NOMO-1 treated with DMSO at 0.1 percent for 48 hours (cell line): ENCODE data around the gene AGTPBP1.
"Not testable (repeated sequence)": the region's sequence is repeated elsewhere in the genome, so short reads cannot be mapped to it uniquely, and the experiment has no call there.

ENCODE experiments used
- DNase-seq: peaks from one replicate; lab custom pipeline; 2025; ENCODE audit not compliant: unreplicated experiment; lab: John Stamatoyannopoulos, UW

AGTPBP1 gene

GRCh38 chr9:85717818-85718217, 23.9 kb downstream of the AGTPBP1 start:
- DNase-seq, result not testable (repeated sequence)

GRCh38 chr9:85717220-85717619, 24.5 kb downstream of the AGTPBP1 start:
- no peak for DNase-seq

- DNase-seq, result peak; percentile 22
These were observed 25.5 kb downstream of the AGTPBP1 start for GRCh38 chr9:85716031-85716877.

- peak; percentile 83 for DNase-seq
These were observed 26.2 kb downstream of the AGTPBP1 start for GRCh38 chr9:85715587-85715986.

GRCh38 chr9:85713897-85714296, 27.9 kb downstream of the AGTPBP1 start:
- no peak for DNase-seq

GRCh38 chr9:85704744-85705143, 37.0 kb downstream of the AGTPBP1 start:
- DNase-seq, result no peak

GRCh38 chr9:85703398-85703797, 38.4 kb downstream of the AGTPBP1 start:
- DNase-seq, result no peak

- DNase-seq, result peak; percentile 24
These were observed 38.9 kb downstream of the AGTPBP1 start for GRCh38 chr9:85702726-85703289.

- DNase-seq, result no peak
These were observed 39.6 kb downstream of the AGTPBP1 start for GRCh38 chr9:85702191-85702590.

- no peak for DNase-seq
These were observed 41.4 kb downstream of the AGTPBP1 start for GRCh38 chr9:85700330-85700729.

GRCh38 chr9:85688361-85688760, 53.4 kb downstream of the AGTPBP1 start:
- DNase-seq, result no peak

- DNase-seq, result no peak
These were observed 56.7 kb downstream of the AGTPBP1 start for GRCh38 chr9:85685081-85685480.

GRCh38 chr9:85676790-85677189, 65.0 kb downstream of the AGTPBP1 start:
- DNase-seq, result no peak

- no peak for DNase-seq
These were observed 74.4 kb downstream of the AGTPBP1 start for GRCh38 chr9:85667374-85667773.

GRCh38 chr9:85666086-85666485, 75.7 kb downstream of the AGTPBP1 start:
- DNase-seq, result no peak

- peak; percentile 71 for DNase-seq
These were observed 79.2 kb downstream of the AGTPBP1 start for GRCh38 chr9:85662573-85662972.

GRCh38 chr9:85658716-85659115, 83.0 kb downstream of the AGTPBP1 start:
- no peak for DNase-seq

GRCh38 chr9:85653153-85653552, 88.6 kb downstream of the AGTPBP1 start:
- DNase-seq, result no peak

- peak; percentile 27 for DNase-seq
These were observed 94.2 kb downstream of the AGTPBP1 start for GRCh38 chr9:85647571-85647970.

GRCh38 chr9:85645909-85646627, 95.7 kb downstream of the AGTPBP1 start:
- no peak for DNase-seq

- no peak for DNase-seq
These were observed 101.3 kb downstream of the AGTPBP1 start for GRCh38 chr9:85640425-85640824.

- DNase-seq, result no peak
These were observed 102.0 kb downstream of the AGTPBP1 start for GRCh38 chr9:85639675-85640186.
